Ascending aorta (tissue), 2 donors: Measurements from ENCODE around the gene ILDR2. TPM values are rescaled to one million over a fixed set of nuclear protein-coding genes. Genes with fewer than 3 reads are reported as not detected.

Source experiments
- DNase-seq, 2 donors: peaks; one replicate each; pipeline ENCODE4 v3.0.0-alpha.2; 2019; ENCODE audit warnings: low spot score in 2 of 2
- H3K27ac ChIP-seq, 2 donors: fragments of 200-600 bp; sonication (generic); one replicate each; pipeline ENCODE4 v1.5.1; 2016 to 2017; ENCODE audit warnings: mild to moderate bottlenecking in 1 of 2
- H3K27me3 ChIP-seq: fragments of 200-600 bp; sonication (generic); one replicate; pipeline ENCODE4 v1.5.1; 2017
- H3K36me3 ChIP-seq, 2 donors: fragments of 200-600 bp; sonication (generic); one replicate each; pipeline ENCODE4 v1.5.1; 2016
- H3K4me1 ChIP-seq, 2 donors: fragments of 200-600 bp; sonication (generic); one replicate each; pipeline ENCODE4 v1.5.1; 2016 to 2017; ENCODE audit warnings: mild to moderate bottlenecking in 1 of 2
- H3K4me3 ChIP-seq, 2 donors: fragments of 200-600 bp; sonication (generic); one replicate each; pipeline ENCODE4 v1.5.1; 2016 to 2017; ENCODE audit warnings: mild to moderate bottlenecking in 1 of 2
- H3K9me3 ChIP-seq, 2 donors: fragments of 200-600 bp; sonication (generic); one replicate each; pipeline ENCODE4 v1.5.1; 2016
- CTCF ChIP-seq, 3 experiments: fragments of 200-600 bp in 2 of 3; fragments of 450-650 bp in 1 of 3; sonication (generic) in 2 of 3; IDR thresholded peaks; one replicate each; pipeline ENCODE4 v1.5.1; 2016 to 2019; ENCODE audit warnings: antibody characterized with exemption in 3 of 3, mild to moderate bottlenecking in 1 of 3, moderate library complexity in 1 of 3
- intact Hi-C: fragments of 100-400 bp; cut with DNase I; formaldehyde crosslinking; loops from one replicate; pipeline ENCODE4 v1.15.1; 2023
- total RNA-seq: library from RNA; depleted of rRNA; stranded (reverse); fragments of >200 nt; gene quantifications from one replicate; pipeline ENCODE4 v1.1.0, GENCODE V29; 2016

Gene ILDR2
- total RNA-seq, 1 donor from 2014 or later, result not detected

- Histone ChIP-seq H3K9me3 (no peaks in the 10 kb centered on the region), H3K27me3 (no peaks in the 10 kb centered on the region), H3K4me3 (peak within 1 kb of the TSS; percentile 78 to 82), H3K27ac (peak within 1 kb of the TSS; percentile 84 to 88), H3K36me3 (no peaks in the 10 kb centered on the region), H3K4me1 (peaks cover 5 to 7% of the 10 kb centered on the region in 2 donors)
- peak; percentile 93 to 99 for DNase-seq
- TF ChIP-seq CTCF (IDR thresholded peaks at IDR 0.05), result peak in 1 of 3 experiments; percentile 24
- intact Hi-C loops, result loop anchor here (1.0 to 2.0 kb wide), 3 partner anchors 37 to 677 kb away; partner anchors contain the start of genes CREG1, POGK and POU2F1
Measured at GRCh38 chr1:166875734-166876539, 99.4 kb downstream of the ILDR2 start, which contains the start of gene TADA1. TSS of gene TADA1 (minus strand) at chr1:166876264. CDS start at chr1:166876233, 31 bp downstream.

GRCh38 chr1:166875302-166875733, 100.0 kb downstream of the ILDR2 start:
- no peak for DNase-seq
- TF ChIP-seq CTCF (IDR thresholded peaks at IDR 0.05), result no peak
- Histone ChIP-seq H3K27ac (peak overlapping the region; percentile 84 to 88), H3K9me3 (no peaks in the 10 kb centered on the region), H3K27me3 (no peaks in the 10 kb centered on the region), H3K4me3 (peak overlapping the region; percentile 78 to 82), H3K4me1 (peaks cover 5 to 7% of the 10 kb centered on the region in 2 donors), H3K36me3 (no peaks in the 10 kb centered on the region)
- intact Hi-C loops, result no loop called here

GRCh38 chr1:166874464-166874863, 100.9 kb downstream of the ILDR2 start:
- TF ChIP-seq CTCF (IDR thresholded peaks at IDR 0.05), result no peak
- H3K27ac ChIP-seq, result no peak overlapping the region
- H3K4me1 ChIP-seq, result peaks cover 5 to 7% of the 10 kb centered on the region in 2 donors

GRCh38 chr1:166870584-166870983, 104.8 kb downstream of the ILDR2 start:
- H3K27ac ChIP-seq, result no peak overlapping the region
- no peak for DNase-seq

More at GRCh38 chr1:166874464-166874863, 100.9 kb downstream of the ILDR2 start:
- no peak overlapping the region for H3K4me3 ChIP-seq
- intact Hi-C loops, result no loop called here
- DNase-seq, result no peak
- no peaks in the 10 kb centered on the region for H3K36me3 ChIP-seq
- H3K27me3 ChIP-seq, result no peaks in the 10 kb centered on the region
- no peaks in the 10 kb centered on the region for H3K9me3 ChIP-seq

More at GRCh38 chr1:166870584-166870983, 104.8 kb downstream of the ILDR2 start:
- no peak for TF ChIP-seq CTCF (IDR thresholded peaks at IDR 0.05)
- no peaks in the 10 kb centered on the region for H3K9me3 ChIP-seq
- H3K27me3 ChIP-seq, result no peaks in the 10 kb centered on the region
- H3K4me3 ChIP-seq, result no peak overlapping the region
- peaks cover 5 to 7% of the 10 kb centered on the region in 2 donors for H3K4me1 ChIP-seq
- intact Hi-C loops, result no loop called here
- H3K36me3 ChIP-seq, result peaks cover 4 to 7% of the 10 kb centered on the region in 2 donors
